BLaER1 (cell line): Measurements from ENCODE around the gene CAPZB.

Experiments used
- H3K27ac ChIP-seq: shearing (Covaris generic); formaldehyde crosslinking; 2 replicates; pipeline ENCODE4 v1.8.1; 2022
- H3K27me3 ChIP-seq: shearing (Covaris generic); formaldehyde crosslinking; 2 replicates; pipeline ENCODE4 v1.8.1; 2022
- H3K36me3 ChIP-seq: shearing (Covaris generic); formaldehyde crosslinking; 2 replicates; pipeline ENCODE4 v1.8.1; 2022
- H3K4me1 ChIP-seq: shearing (Covaris generic); formaldehyde crosslinking; 2 replicates; pipeline ENCODE4 v1.8.1; 2022
- H3K4me2 ChIP-seq: shearing (Covaris generic); formaldehyde crosslinking; 2 replicates; pipeline ENCODE4 v1.8.1; 2022
- H3K4me3 ChIP-seq: shearing (Covaris generic); formaldehyde crosslinking; 2 replicates; pipeline ENCODE4 v1.8.1; 2022
- H3K9ac ChIP-seq: shearing (Covaris generic); formaldehyde crosslinking; 2 replicates; pipeline ENCODE4 v1.8.1; 2022
- H3K9me3 ChIP-seq: shearing (Covaris generic); formaldehyde crosslinking; 2 replicates; pipeline ENCODE4 v1.8.1; 2022
- H4K20me1 ChIP-seq: shearing (Covaris generic); formaldehyde crosslinking; 2 replicates; pipeline ENCODE4 v1.8.1; 2022
- Cebpa-rat ChIP-seq: shearing (Covaris generic); IDR thresholded peaks from 2 replicates; pipeline ENCODE4 v1.8.1; 2022

CAPZB gene

DNA sequence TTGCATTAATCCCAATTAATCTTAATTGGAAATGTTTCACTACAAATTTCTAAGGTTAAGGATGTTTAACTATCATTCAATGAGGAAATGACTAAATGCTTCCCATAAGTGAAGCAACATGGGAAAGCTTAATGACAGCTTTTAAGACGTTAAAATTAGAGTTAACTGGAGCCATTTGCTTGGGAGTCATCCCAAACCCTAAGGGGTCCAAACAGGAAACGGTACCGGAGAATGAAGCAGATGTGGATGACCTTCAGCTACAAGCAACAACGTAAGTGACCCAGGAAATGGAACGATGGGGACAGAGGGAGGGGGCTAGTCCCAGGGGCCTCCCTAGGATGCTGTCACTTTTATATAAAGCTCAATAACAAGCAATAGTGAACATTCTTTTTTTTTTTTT, 62.2 kb downstream of the CAPZB start:
- H3K36me3 ChIP-seq = peaks cover 49% of the 10 kb centered on the region
- H3K27ac ChIP-seq = no peak overlapping the region
- H3K4me1 ChIP-seq = peaks cover 10% of the 10 kb centered on the region; the same call in 1 of the 2 replicates
- H4K20me1 ChIP-seq = peaks cover 100% of the 10 kb centered on the region
- no peaks in the 10 kb centered on the region for H3K27me3 ChIP-seq
- no peak for TF ChIP-seq Cebpa-rat
- H3K4me2 ChIP-seq = no peak overlapping the region
- no peaks in the 10 kb centered on the region for H3K9me3 ChIP-seq
- H3K4me3 ChIP-seq = no peak overlapping the region
- no peak overlapping the region for H3K9ac ChIP-seq

- Histone ChIP-seq H3K4me3 (no peak overlapping the region), H3K27me3 (no peaks in the 10 kb centered on the region), H3K4me1 (no peaks in the 10 kb centered on the region; the same call in 1 of the 2 replicates), H3K27ac (no peak overlapping the region), H3K36me3 (peaks cover 50% of the 10 kb centered on the region), H4K20me1 (peaks cover 100% of the 10 kb centered on the region), H3K4me2 (no peak overlapping the region), H3K9me3 (no peaks in the 10 kb centered on the region), H3K9ac (no peak overlapping the region)
- no peak for TF ChIP-seq Cebpa-rat
Observed at GRCh38 chr1:19421365-19421764, 64.0 kb downstream of the CAPZB start.

GRCh38 chr1:19420606-19421005, 64.7 kb downstream of the CAPZB start:
- H3K36me3 ChIP-seq = peaks cover 51% of the 10 kb centered on the region
- H3K9ac ChIP-seq = no peak overlapping the region
- H4K20me1 ChIP-seq = peaks cover 100% of the 10 kb centered on the region
- TF ChIP-seq Cebpa-rat = no peak
- no peak overlapping the region for H3K27ac ChIP-seq
- no peak overlapping the region for H3K4me2 ChIP-seq
- H3K9me3 ChIP-seq = no peaks in the 10 kb centered on the region
- H3K4me3 ChIP-seq = no peak overlapping the region
- no peaks in the 10 kb centered on the region; the same call in 1 of the 2 replicates for H3K4me1 ChIP-seq
- H3K27me3 ChIP-seq = no peaks in the 10 kb centered on the region

- H3K27ac ChIP-seq = no peak overlapping the region
- peaks cover 4% of the 10 kb centered on the region; the same call in 1 of the 2 replicates for H3K4me1 ChIP-seq
- peaks cover 100% of the 10 kb centered on the region for H4K20me1 ChIP-seq
Observed at GRCh38 chr1:19419691-19420090, 65.6 kb downstream of the CAPZB start.

GRCh38 chr1:19418503-19418971, 66.8 kb downstream of the CAPZB start:
- H3K4me1 ChIP-seq = peaks cover 8% of the 10 kb centered on the region; the same call in 1 of the 2 replicates
- H3K9me3 ChIP-seq = no peaks in the 10 kb centered on the region
- H3K9ac ChIP-seq = no peak overlapping the region
- no peaks in the 10 kb centered on the region for H3K27me3 ChIP-seq
- H3K36me3 ChIP-seq = peaks cover 67% of the 10 kb centered on the region
- no peak overlapping the region for H3K27ac ChIP-seq
- H4K20me1 ChIP-seq = peaks cover 100% of the 10 kb centered on the region
- no peak overlapping the region for H3K4me2 ChIP-seq
- TF ChIP-seq Cebpa-rat = no peak
- no peak overlapping the region for H3K4me3 ChIP-seq

More at GRCh38 chr1:19419691-19420090, 65.6 kb downstream of the CAPZB start:
- Histone ChIP-seq H3K9me3 (no peaks in the 10 kb centered on the region), H3K27me3 (no peaks in the 10 kb centered on the region), H3K9ac (no peak overlapping the region), H3K4me3 (no peak overlapping the region), H3K4me2 (no peak overlapping the region), H3K36me3 (peaks cover 55% of the 10 kb centered on the region)
- no peak for TF ChIP-seq Cebpa-rat

DNA sequence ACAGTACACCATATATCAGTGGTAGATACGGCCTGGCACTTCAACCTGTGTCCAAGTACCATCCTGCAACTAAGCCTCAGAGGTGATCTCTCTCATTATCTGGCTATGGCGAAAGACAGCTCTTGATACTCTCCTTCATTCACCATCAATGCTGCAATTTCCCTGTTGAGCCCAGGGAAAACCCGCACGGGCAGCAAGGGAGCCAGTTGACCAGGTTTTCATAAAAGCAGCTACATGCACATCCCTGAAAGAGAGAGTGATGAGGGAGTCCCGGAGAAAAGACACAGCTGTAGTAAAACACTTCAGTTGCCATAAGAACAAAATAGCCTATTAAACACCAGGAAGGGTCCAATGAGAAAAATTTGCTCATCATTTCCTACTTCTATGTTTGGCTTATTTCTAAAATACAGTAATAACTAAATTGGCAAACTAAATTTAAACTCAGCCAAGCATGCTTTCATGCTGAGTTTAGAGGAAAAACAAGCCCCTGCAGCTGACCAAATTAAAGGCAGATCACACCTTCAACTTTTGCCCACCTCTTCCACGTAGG, 68.3 kb downstream of the CAPZB start:
- Histone ChIP-seq H3K27me3 (no peaks in the 10 kb centered on the region), H3K4me1 (peaks cover 8% of the 10 kb centered on the region; the same call in 1 of the 2 replicates), H3K9me3 (no peaks in the 10 kb centered on the region), H3K4me2 (no peak overlapping the region), H3K9ac (no peak overlapping the region), H3K27ac (no peak overlapping the region), H4K20me1 (peaks cover 100% of the 10 kb centered on the region), H3K4me3 (no peak overlapping the region), H3K36me3 (peaks cover 82% of the 10 kb centered on the region)
- no peak for TF ChIP-seq Cebpa-rat

GRCh38 chr1:19416145-19416544, 69.2 kb downstream of the CAPZB start:
- Histone ChIP-seq H3K9me3 (no peaks in the 10 kb centered on the region), H3K4me3 (no peak overlapping the region), H3K9ac (no peak overlapping the region), H3K27ac (no peak overlapping the region), H3K36me3 (peaks cover 90% of the 10 kb centered on the region), H3K4me1 (peaks cover 13% of the 10 kb centered on the region), H3K4me2 (no peak overlapping the region), H3K27me3 (no peaks in the 10 kb centered on the region), H4K20me1 (peaks cover 100% of the 10 kb centered on the region)
- no peak for TF ChIP-seq Cebpa-rat

DNA sequence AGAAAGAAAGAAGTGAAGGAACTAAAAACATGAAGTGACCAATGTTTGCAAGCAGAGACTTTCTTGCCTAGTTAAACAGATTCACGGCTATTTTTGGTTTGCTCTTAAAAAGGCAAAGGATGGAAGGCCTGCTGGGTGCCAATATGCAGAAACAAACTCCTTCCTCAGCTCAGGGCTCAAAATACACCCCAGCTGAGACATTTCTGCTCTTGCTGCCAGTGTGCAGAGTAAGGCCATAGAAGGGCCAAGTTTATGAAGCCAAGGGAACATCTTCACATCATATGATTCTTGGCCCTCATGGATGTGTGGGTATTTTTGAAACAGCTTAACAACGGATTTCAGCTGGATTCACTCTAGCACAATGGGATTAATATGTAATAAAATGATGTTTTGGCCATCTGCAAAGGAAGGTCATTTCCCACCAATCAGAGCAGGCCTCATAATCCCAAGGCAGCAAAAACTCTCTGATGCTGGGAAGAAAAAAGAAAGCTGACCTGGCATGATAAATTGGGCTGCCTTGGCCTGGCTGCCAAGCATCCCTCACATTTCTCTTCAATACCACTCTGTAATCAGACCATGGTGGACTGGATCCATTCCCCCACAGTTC, 70.7 kb downstream of the CAPZB start:
- H3K4me2 ChIP-seq = no peak overlapping the region
- no peak overlapping the region for H3K27ac ChIP-seq
- H3K4me1 ChIP-seq = peaks cover 13% of the 10 kb centered on the region
- peaks cover 91% of the 10 kb centered on the region for H3K36me3 ChIP-seq
- H4K20me1 ChIP-seq = peaks cover 100% of the 10 kb centered on the region
- no peak overlapping the region for H3K9ac ChIP-seq
- TF ChIP-seq Cebpa-rat = no peak
- no peaks in the 10 kb centered on the region for H3K9me3 ChIP-seq
- no peak overlapping the region for H3K4me3 ChIP-seq
- H3K27me3 ChIP-seq = no peaks in the 10 kb centered on the region

DNA sequence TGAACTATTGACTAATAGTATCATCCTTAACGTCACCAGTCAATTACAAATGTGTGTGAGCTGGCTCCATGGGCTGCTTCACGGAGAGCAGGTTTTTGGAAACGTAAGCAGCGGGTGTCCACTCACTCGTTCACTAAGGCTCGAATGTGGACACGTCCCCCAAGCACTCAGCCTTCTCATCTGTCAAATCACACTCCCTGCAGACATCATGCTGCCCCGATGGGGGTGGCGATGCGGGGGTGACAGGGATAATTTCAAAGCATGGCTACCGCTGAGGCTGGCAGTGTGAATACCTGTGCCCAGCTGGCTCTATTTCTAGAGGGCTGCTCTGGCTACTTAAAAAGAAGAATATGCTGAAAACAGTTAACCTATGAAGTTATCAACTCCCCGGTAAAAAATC, 71.3 kb downstream of the CAPZB start:
- Histone ChIP-seq H3K4me3 (no peak overlapping the region), H3K27ac (no peak overlapping the region), H3K4me2 (no peak overlapping the region), H3K36me3 (peaks cover 89% of the 10 kb centered on the region), H3K9ac (no peak overlapping the region), H3K4me1 (peaks cover 13% of the 10 kb centered on the region), H3K9me3 (no peaks in the 10 kb centered on the region), H3K27me3 (no peaks in the 10 kb centered on the region), H4K20me1 (peaks cover 100% of the 10 kb centered on the region)
- no peak for TF ChIP-seq Cebpa-rat

DNA sequence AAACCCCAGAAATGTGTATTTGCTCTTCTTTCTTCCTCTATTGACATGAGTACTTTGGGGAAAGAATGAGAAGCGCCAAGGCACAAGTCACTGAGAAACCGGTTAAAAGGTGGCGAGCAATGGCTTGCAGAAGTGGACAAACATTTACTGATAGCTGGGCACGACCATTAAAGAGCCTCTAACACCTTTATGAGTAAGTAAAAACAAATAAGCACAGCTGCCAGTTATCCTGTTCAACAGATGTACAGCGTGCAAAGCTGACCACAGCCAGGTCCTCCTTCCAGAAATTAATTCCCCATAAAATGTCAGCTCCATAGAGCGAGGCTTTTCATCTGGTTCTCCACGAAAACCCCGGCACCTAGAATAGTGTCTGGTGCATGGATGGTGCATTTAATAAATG, 72.7 kb downstream of the CAPZB start:
- Histone ChIP-seq H3K4me1 (peaks cover 17% of the 10 kb centered on the region), H3K9me3 (no peaks in the 10 kb centered on the region), H4K20me1 (peaks cover 100% of the 10 kb centered on the region), H3K9ac (no peak overlapping the region), H3K36me3 (peaks cover 85% of the 10 kb centered on the region), H3K4me3 (no peak overlapping the region), H3K4me2 (no peak overlapping the region), H3K27ac (no peak overlapping the region), H3K27me3 (no peaks in the 10 kb centered on the region)
- no peak for TF ChIP-seq Cebpa-rat
